Kidney glomerular epithelial cell (primary cell): ENCODE results near the gene MINK1.
A peak's percentile ranks its signal among the peaks of the same experiment; 100 is the strongest.
"Not testable (repeated sequence)": the region's sequence is repeated elsewhere in the genome, so short reads cannot be mapped to it uniquely, and the experiment has no call there.

Source experiments
- DNase-seq: peaks from one replicate; lab custom pipeline; 2025; lab: John Stamatoyannopoulos, UW

MINK1 gene

DNA sequence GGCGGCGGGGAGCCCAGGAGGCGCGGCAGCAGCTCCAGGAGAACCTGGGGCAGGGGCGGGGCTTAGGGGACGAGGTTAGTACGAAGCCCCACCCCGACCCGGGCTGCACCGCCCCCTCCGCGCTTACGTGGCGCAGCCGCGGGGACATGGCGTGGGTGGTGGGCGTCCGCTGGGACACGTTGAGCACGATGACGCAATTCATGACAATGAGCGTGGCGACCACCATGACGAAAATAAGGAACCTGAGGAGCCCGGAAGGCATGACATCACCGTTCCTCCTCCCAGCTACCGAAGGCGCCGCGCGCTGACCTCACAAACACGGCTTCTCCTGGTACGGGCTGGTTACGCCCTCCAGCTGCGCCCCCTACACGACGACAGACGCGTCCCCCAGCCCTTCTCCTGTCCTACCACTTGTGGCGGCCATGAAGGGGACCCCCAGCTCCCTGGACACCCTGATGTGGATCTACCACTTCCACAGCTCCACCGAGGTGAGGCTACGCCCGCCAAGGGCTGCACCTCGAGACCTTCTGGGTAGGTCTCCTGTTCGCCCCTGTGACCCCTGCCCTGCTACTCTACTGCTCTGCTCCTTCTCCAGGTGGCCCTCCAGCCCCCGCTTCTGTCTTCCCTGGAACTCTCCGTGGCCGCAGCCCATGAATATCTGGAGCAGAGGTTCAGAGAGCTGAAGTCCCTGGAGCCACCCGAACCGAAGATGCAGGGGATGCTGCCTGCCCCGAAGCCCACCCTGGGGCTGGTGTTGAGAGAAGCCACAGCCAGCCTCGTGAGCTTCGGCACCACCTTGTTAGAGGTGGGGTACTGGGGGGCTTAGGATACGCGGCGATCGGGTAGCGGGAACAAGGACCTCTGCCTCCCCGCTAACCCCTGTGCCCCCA lies 66.4 kb downstream of the MINK1 start, which contains the start of gene C17orf107:
Gene C17orf107 (plus strand): TSS at position 196 of the 890 bp plus-strand sequence. CDS start 227 bp downstream, at position 423.
- no peak for DNase-seq

DNA sequence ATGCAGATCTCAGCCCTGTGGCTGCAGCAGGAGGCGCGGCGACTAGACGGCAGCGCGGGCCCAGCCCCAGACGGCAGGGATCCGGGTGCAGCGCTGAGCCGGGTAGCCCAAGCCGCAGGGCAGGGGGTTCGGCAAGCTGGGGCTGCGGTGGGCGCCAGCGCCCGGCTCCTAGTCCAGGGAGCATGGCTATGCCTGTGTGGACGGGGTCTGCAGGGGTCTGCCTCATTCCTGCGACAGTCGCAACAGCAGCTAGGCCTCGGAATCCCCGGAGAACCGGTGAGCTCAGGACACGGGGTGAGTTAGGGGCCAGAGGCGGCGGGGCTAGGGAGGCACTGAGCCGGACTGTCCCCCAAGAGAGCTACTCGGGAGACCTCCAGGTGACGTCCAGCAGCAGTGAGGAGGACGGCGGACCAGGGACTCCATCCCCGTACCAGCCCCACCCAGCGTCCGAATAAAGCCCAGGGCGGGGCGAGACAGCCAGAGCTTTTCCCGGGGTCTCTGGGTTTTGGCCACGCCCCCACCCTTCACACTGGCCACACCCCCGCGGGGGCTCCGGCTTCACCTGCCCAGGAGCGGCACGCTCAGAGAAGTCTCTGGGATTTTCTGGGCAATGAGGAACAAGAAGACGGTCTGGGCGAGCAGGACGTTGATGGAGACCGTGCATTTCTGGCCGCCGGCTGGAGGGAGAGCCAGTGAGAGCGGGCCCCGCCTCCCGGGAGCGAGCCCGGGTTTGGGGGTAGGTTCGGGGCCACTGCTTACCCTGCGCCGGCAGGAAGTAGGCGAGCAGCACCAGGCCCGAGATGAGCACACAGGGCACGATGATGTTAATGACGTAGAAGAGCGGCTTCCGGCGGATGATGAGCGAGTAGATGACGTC lies 67.3 kb downstream of the MINK1 start:
- DNase-seq = no peak

DNA sequence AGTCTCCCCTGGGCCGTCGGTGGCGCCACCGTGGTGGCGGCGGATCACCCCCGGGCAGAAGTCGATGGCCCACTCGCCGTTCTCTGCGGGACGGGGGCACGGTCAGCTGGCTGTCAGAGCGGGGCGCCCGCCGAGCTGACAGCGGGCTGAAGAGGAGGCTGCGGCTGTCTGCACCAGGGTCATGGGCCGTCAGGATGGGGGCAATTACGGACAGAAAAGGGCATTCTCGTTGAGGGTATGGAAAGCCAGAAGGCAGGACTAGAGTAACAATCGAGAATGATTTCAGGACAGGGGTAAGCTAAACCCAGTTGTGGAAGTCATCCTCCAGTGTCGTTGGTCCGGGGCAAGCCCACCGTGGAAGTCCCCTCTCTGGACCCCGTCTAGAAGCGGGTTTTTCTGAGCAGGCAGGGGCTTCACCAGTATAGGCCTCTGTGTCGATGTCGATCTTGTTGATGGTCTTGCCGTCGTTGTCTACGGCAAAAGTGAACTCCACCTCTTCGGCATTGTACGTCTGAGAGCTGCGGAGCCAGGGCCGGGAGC lies 68.0 kb downstream of the MINK1 start:
- DNase-seq = no peak

DNA sequence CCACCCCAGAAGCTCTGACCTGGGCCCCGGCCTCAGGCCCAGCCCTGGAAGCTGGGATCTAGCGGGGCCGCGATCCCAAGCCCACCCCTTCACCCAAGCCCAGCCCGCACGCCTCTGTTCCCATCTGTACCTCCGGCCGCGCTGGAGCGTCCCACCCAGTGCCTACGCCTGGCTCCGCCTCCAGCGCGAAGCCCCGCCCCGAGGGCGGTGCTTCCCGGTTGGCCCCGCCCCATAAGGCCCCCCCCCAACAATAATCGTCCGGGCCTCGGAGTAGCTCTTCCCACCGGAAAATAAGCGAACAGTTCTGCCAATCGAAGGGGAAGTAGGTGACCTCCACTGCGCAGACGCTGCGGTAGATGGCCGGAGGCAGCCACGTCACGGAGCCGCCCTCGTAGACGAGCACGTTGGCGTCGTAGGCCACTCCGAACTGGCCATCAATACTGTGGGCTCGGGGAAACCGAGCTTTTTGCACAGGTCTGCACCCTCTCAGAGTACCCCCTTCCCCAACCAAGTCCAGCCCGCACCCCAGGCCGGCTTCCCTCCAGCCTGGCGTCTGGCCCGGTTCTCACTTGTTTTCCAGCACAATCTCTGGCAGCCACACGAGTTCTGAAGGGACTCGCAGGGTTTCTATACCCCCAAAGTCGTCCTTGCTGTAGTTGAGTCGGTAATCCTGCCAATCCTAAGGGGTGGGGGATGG lies 68.7 kb downstream of the MINK1 start:
- DNase-seq = no peak

DNA sequence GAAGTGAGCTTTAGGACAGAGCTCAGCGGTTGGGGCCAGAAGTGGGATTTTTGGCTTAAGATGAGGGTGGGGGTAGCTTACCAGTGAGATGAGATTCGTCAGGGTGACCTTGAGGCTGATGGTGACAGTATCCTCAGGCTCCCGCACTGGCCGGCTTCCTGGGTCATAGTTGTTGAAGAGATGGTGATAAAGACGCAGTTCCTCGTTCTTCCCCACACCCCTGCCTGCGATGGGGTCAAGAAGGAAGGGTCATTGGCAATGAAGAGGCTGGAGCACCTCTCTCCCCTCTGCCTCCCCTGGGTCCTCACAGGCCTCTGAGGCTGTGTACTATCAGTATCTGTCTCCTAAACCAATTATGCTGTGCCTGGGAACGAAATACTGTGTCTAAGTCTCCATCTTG lies 69.4 kb downstream of the MINK1 start:
- DNase-seq = no peak

DNA sequence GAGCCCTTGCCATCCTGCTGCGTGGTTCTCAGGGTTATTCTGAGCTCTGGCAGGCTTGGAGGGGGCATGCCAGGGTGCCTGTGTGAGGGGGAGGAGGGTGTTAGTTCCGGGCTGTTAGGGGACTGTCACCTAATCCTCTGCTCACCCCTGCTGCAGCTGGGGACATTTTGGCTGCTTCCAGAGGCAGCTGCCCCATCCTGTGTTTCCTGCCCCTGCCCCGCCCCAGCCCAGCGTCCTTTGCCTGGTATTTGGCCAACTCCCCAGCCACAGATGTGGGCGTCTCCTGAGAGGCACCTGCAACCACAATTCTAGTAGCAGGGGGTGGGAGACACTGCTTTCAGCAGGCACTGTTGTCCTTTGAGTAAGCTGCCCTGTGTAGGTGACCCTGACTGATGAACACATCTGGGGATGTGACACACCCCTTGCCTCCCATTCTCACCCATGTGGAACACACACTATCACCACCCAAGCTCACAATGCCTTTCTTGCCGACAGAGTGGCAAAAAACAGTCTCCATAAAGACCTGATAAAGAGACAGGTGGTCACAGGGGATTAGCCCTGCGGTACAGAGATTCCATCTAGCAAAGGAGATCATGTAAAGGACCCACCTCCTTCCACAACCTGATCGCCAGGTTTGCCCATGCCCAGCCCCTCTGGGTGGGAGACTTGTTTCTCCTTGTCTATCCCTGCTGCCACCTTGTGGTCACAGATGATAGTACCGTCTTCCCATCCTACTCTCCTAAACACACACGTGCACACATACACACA lies 70.1 kb downstream of the MINK1 start, which contains the start of gene CHRNE:
Gene CHRNE (minus strand): TSS at position 48 of the 768 bp plus-strand sequence. CDS start 35 bp downstream, at position 13.
- DNase-seq = peak; percentile 77

DNA sequence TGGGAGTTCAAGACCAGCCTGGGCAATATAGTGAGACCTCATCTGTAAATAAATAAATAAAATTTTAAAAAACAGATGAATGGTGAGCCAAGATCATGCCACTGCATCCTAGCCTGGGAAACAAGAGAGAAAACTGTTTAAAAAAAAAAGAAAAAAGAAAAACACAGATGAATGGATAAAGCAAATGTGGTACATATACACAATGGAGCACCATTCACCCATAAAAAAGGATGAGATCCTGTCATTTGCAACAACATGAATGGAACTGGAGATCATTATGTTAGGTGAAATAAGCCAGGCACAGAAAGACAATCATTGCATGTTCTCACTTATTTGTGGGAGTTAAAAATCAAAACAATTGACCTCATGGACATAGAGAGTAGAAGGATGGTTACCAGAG lies 73.5 kb downstream of the MINK1 start:
- DNase-seq = not testable (repeated sequence)

DNA sequence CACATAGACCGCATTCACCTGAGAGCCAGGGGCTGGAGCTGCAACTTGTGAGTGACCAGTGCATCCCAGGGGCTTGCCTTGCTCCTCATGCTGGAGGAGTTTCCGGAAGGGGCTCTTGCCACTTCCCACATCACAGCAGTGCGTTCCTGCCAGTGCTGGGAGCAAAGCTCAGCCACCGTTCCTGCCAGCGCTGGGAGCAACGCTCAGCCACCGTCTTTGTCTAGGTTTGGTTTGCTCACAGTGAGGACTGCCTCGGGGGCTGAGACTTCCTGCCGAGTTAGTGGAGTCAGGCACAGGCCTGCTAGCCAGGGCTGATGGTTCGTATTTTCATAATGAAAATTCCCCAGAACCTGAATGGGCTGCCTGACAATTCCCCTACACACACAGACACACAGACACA lies 75.2 kb downstream of the MINK1 start:
- DNase-seq = no peak

DNA sequence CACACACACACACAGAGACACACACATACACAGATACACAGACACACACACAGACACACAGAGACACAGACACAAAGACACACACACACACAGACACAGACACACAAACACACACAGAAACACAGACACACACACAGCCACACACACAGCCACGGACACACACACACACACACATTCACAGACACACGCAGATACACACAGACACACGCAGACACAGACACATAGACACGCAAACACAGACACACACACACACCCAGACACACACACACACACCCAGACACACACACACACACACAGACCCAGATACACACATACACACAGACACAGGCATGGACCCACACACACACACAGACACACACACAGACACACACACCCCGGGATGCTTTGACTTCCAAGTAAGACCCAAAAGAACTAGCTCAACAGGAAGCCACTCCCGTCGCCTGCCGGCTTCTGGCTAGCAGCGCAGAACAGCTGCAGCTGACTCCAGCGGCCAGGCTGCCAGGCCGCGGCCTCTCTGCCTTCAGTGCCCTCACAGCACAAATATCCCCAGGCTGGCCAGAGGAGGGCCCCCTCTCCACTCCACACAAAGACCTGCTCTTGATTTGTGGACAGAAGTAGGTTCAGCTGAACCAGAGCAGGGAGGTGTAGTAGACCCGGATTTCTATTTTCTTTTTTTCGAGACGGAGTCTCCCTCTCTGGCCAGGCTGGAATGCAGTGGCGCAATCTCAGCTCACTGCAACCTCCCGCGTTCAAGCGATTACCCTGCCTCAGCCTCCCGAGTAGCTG lies 75.8 kb downstream of the MINK1 start:
- peak; percentile 93 for DNase-seq

DNA sequence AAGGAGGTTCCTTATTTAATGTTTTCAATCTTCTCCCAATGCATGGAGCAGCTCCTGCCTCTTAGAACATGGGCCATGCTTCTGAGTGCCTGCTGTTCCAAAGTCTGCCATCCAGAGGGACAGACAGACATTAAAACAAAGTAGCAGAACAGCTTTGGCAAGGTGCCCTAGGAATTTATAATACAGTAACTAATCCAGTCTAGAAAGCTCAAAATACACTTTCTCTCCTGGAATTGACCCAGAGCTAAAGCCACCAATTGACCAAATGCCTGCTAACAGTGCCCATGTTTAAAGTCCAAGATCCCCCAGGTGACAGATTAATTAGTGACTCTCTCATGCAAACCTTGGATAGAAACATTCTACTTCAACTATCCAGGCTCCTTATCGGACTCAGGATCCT lies 80.9 kb downstream of the MINK1 start:
- DNase-seq = peak; percentile 21

DNA sequence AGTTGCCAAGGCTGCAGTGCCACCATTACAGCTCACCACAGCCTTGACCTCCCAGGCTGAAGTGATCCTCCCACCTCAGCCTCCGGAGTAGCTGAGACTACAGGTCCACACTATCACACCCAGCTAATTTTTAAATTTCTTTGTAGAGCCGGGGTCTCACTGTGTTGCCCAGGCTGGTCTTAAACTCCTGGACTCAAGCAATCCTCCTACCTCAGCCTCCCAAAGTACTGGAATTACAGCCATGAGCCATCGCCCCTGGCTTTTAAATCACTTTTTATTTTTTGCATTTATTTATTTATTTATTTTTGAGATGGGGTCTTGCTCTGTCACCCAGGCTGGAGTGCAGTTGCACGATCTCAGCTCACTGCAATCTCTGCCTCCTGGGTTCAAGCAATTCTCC lies 81.4 kb downstream of the MINK1 start:
- not testable (repeated sequence) for DNase-seq

DNA sequence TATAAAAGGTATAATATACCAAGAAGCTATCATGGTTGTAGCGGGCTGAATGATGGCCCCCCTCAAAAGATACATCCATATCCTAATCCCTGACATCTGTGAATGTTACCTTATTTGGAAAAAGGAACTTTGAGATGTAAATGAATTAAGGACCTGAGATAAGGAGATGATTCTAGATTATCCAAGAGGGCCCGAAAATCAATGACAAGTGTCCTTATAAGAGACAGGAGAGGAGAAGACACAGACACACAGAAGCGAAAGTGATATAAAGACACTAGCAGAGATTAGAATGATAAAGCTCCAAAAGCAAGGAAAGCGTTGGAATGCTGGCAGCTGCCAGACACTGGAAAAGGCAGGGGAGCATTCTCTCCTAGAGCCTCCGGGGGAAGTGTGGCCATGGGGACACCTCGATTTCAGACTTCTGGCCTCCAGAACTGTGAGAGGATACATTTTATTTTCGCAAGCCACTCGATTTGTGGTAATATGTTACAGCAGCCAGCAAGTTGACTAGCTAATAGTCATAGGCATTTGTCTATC lies 86.4 kb downstream of the MINK1 start:
- DNase-seq = no peak

DNA sequence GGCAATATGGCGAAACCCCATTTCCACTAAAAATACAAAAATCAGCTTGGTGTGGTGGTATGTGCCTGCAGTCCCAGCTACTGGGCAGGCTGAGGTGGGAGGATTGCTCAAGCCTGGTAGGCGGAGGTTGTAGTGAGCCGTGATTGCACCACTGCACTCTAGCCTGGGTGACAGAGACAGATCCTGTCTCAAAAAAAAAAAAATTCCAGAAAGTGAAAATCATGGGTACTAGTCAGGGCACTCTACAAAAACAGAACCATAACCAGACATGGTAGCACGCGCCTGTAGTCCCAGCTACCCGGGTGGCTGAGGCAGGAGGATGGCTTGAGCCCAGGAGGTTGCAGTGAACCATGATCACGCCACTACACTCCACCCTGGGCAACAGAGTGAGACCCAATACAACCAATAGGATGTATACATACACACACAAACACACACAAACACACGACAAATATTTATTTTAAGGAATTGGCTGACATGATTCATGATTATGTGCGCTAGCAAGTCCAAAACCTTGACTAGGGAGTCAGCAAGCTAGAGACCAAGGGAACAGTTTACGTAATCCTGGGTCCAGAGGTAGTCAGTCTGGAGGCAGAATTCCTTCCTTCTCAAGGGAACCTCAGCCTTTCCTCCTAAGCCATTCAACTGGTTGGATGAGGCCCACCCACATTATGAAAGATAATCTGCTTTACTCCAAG lies 87.4 kb downstream of the MINK1 start:
- no peak for DNase-seq

DNA sequence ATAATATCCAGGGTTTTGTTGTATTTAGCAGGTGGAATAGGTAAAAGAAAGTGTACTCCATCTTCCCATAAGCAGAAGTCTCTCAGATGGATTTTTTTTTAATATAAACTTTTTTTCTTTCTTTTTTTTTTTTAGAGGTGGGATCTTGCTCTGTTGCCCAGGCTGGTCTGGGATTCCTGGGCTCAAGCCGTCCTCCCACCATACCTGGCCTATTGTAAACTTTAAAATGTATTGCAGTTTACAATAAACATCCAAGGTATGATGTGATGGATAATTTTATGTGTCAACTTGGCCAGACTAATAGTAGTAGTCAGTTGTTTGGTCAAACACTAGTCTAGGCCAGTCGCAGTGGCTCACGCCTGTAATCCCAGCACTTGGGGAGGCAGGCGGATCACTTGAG lies 88.2 kb downstream of the MINK1 start:
- no peak for DNase-seq

DNA sequence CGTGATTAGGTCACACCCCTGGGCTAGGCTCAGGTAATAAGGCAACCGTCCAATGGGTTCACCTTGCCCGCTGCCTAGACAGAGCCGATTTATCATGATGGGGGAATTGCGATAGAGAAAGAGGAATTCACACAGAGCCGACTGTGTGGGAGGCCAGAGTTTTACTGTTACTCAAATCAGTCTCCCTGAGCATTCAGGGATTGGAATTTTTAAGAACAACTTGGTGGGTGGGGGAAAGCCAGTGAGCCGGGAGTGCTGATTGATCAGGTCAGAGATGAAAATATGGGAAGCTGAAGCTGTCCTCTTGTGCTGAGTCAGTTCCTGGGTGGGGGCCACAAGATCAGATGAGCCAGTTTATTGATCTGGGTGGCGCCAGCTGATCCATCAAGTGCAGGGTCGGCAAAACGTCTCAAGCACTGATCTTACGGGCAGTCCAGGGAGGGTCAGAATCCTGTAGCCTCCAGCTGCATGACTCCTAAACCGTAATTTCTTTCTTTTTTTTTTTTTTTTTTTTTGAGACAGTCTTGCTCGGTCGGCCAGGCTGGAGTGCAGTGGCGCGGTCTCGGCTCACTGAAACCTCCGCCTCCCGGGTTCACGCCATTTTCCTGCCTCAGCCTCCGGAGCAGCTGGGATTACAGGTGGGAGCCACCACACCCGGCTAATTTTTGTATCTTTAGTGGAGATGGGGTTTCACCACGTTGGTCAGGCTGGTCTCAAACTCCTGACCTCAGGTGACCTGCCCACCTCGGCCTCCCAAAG lies 93.6 kb downstream of the MINK1 start:
- DNase-seq = not testable (repeated sequence)

DNA sequence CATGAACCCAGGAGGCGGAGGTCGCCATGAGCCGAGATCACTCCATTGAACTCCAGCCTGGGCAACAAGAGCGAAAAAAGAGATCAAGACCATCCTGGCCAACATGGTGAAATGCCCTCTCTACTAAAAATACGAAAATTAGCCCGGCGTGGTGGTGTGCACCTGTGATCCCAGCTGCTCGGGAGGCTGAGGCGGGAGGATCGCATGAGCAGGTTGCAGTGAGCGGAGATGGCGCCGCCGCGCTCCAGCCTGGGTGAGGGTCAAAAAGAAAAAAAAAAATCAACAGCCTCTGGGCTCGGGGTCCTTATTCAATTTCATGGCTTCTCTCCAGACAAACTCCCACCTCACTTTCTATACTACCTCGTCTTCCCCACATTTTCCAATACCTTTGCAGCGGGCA lies 95.7 kb downstream of the MINK1 start:
- no peak for DNase-seq

DNA sequence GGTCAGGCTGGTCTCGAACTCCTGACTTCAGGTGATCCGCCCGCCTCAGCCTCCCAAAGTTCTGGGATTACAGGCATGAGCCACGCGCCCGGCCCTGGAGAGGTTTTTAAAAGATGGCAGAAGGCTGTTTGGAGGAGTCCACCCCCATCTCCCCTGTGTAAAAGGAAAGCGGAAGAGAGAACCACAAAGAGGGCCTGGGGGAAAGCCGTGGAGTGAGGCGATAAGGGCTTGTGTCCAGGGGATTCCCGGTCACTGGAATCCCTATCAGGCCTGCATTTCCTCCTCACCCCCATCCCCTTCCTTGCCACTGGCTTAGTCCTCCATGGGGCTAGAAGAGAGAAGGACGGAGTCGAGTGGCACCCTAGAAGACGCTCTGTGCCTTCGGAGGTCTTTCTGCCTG lies 98.8 kb downstream of the MINK1 start, which contains the start of gene GP1BA:
Gene GP1BA (plus strand): TSS at position 315 of the 400 bp plus-strand sequence. CDS start 328 bp downstream, outside the sequence.
- no peak for DNase-seq

DNA sequence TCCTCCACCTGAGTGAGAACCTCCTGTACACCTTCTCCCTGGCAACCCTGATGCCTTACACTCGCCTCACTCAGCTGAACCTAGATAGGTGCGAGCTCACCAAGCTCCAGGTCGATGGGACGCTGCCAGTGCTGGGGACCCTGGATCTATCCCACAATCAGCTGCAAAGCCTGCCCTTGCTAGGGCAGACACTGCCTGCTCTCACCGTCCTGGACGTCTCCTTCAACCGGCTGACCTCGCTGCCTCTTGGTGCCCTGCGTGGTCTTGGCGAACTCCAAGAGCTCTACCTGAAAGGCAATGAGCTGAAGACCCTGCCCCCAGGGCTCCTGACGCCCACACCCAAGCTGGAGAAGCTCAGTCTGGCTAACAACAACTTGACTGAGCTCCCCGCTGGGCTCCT lies 99.6 kb downstream of the MINK1 start:
- no peak for DNase-seq
